Stimulated activated CD4-positive, alpha-beta T cell treated with anti-CD3 and anti-CD28 coated beads, Interleukin-1b, Interleukin-23, amount 100 ng/mL, for 1 hour (primary cell): ENCODE results near the gene FMNL2.

ENCODE experiments used
- DNase-seq, 2 donors: peaks; one replicate each; pipeline ENCODE4 v3.0.0-alpha.2; 2020; ENCODE audit warnings: low read depth in 2 of 2

The FMNL2 gene

GRCh38 chr2:152555048-152555447 lies 220.1 kb downstream of the FMNL2 start:
- no peak for DNase-seq

GRCh38 chr2:152556506-152556905 lies 221.5 kb downstream of the FMNL2 start:
- DNase-seq, result no peak

DNA sequence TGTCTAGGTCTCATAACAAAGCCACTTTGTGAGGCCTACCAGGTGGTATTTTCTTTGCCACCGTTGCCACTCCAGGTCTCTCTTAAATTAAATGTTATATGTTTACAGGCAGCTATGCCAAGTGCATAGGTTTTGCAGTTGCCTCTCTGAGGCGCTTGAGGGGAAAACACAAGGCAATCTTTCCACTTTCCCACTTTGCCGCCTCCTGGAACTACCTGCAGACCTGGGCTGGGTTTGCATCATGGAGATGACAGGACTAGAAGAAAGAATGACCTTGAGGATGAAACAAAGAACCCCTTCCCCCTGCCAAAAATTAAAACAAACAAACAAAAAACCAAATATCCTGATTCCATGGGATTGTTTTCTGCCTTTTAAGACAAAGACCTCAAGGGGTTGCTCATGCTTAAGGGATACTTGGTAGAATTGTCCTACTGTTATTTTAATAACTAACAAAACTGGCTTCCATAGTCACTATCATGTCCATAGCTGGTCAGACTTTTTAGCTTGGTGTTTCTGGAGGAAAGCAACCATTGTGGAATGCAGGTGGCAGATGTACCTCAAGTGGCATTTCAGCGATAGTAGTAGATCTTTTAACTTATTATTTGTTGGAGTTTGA lies 222.4 kb downstream of the FMNL2 start:
- DNase-seq, result no peak

- DNase-seq, result no peak
These were observed 223.4 kb downstream of the FMNL2 start for GRCh38 chr2:152558158-152558984.

GRCh38 chr2:152559008-152559407 lies 224.0 kb downstream of the FMNL2 start:
- no peak for DNase-seq

DNA sequence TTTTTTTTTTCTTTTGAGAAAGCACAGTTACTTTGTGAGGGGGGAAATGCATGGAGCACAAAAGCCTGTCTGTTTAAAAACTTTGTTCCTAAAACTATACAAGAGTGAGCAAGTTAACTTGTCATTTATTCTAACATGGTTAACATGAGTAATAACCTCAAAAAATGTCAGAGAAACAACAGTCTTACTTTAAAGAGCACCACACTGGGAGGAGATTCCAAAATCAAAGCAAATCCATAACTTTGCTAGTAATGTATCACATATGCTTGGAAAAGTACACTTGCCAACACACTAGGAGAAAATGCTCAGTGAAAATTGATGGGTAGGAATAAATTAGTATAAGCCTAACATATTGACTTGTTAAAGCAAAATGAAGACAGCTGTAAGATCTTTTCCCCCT lies 225.2 kb downstream of the FMNL2 start:
- no peak for DNase-seq

- no peak for DNase-seq
These were observed 226.1 kb downstream of the FMNL2 start for GRCh38 chr2:152560873-152561595.

DNA sequence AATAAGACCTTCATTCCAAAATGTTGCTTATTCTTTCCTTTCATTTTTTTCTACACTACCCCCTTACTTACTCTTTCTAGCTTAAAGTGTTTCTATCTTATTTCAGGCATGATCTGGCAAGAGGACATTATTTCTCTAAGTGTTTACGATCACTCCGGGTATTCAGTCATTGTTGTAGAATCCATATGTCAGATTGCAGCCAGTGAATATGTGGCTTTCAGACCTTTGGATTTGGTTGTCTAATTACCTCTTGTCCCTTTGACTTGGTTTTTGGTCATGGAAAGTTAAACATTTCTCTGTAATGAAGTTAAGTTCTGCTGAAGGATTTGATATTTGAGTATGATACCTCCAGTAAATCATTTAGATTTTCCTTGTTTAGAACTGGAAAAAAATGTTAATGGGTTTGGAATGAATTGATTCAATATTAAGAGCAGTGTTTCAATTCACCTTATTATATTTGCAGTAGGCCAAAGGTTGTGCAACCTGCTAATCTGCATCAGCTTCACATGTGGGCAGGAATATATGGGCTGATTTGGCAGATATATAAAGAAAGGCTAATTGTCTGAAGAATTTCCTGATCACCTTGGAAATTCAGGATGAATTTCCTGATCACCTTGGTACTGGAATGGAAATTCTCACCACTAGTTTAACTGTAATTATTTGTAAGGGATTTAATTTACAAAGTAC lies 227.4 kb downstream of the FMNL2 start:
- DNase-seq, result no peak

DNA sequence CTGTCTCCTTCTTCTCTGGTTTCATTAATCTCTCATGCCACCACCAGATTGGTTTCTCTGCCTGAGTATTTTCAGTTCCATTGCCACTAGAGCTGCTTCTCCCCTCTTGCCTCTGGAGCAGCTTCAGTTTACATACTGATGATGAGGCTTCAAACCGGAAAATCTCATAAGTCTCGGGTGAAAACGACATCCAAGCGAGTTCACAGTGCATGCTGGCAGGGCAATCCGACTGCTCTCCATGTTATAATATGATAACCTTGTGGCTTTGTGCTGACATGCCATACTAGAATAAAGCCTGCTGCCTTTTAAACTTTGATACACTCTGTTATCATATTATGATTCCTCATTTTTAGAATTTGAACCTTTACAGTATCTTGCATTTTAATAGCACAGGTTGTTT lies 228.8 kb downstream of the FMNL2 start:
- DNase-seq, result no peak

DNA sequence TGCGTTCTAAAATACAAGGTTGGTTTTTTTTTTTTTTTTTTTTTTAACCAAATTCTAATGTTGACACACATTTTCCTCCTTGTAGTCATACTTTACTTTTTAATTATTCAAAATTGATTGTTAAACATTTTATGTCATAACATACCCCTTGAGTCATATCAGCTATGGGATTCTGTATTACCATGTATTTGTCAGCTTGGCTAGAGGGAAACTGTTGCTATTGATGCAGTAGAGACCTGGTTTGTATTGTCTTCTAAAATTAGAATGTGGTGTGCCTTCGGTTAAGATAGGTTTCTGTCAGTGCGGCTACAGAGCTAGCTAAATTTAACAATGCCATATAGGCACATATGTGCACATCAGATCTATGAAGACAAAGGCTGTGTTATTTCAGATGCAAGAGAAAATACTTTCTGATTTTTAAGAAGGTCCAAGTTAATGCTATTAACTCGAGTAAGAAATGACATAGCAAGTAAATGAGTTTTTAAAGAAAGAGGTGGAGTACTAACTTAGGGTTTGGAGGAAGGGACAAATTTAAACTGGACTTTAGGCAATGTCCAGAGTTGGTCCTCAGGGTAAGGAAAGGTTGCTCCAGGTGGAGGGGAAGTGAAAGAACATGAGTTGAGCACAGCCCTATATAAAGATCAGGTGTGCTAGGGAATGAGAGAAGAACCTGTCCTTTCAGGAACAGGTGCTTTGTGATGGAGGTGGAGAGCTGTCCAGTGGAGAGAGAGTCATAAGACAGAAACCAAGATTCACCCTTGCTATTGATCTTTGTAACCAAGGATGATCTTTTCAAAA lies 230.0 kb downstream of the FMNL2 start:
- no peak for DNase-seq

DNA sequence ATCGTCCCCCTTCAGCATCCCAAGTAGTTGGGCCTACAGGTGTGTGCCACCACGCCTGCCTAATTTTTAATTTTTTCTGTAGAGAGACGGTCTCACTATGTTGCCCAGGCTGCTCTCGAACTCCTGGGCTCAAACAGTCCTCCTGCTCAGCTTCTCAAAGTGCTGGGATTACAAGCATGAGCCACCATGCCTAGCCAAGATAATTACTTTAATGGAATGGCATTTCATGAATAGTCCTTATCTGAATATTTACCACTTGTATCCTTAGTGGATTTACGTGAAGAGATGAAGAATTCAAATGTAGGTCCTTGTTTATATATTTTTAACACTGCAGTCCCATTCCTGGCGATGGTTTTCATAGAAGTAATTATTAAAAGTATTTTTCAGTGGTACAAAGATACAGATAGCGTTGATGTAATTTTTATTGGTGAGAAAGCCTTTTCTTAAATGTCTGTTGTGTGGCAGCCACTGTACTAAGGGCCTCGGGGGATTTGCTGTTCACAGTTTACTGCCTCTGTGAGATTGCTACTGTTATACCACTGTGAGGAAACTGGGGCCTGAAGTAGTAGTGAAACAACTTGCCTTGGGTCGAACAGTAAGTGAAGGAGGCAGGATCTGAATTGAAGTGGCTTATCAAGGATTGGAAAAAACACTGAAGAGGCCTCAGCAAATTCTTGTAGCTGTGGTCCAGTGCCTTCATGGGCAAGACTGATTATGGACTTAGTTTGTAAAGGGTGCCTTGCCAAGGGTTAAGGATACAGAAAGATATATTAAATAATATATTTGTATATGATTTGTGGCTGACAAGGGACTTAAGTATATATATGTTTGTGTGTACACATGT lies 231.1 kb downstream of the FMNL2 start:
- no peak for DNase-seq

GRCh38 chr2:152566728-152567069 lies 231.7 kb downstream of the FMNL2 start:
- DNase-seq, result no peak

DNA sequence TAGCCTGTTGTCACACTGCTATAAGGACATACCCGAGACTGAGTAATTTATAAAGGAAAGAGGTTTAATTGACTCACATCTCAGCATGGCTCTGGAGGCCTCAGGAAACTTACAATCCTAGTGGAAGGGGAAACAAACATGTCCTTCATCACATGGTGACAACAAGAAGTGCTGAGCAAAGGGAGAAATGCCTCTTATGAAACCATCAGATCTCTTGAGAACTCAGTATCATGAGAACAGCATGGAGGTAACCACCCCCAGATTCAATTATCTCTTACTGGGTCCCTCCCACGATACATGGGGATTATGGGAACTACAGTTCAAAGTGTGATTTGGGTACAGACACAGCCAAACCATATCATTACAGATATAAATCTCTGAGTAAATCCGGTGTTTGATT lies 233.6 kb downstream of the FMNL2 start:
- no peak for DNase-seq

DNA sequence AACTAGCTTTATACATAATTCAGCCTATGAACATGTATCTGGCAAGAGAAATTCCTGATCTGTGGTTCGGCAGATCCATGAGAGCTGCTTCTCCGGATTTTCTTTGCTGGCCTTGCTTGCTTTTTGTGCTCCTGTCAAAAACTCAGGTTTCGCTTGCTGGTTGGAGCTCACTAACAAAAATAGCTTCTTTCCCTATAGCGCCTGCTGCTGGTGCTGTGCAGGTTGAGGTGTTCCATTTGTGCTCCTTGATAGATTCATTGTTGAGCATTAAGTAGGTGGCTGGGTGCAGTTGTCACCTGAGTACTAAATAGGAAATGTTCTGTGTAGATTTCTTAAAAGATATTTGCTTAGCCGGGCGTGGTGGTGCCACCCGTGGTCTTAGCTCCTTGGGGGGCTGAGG lies 234.2 kb downstream of the FMNL2 start:
- DNase-seq, result no peak

DNA sequence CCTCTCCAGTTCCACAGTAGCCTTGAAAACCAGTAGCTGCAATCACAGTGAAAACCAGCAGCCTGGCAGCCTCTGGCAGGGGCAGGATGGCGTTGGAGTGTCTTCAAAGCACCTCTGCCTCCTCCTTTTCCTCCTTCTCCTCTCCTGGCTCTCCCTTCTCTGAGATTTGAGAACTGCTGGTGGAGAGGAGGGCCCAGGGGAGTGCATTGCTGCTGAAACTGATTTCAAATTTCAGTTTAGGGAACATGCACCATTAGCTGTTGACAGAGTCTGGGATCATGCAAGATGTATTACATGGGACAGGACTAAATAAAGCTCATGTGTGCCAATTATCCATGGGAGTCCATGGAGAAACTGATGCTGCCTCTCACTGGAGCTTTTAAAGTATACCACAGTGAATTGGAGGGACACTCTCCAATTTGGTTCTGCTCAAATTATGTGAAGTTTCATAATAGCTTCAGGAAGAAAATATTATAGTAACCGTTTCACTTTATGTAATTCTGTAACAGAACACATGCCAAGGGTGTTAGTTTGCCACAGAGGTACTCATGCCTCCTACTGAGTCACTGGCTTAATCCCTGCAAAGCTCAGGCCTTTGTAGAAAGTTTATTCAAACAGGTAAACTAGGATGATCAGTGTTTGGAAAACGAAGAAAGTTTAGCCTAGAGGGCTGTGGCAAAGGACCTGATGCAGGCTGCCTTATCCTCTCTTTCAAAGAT lies 236.2 kb downstream of the FMNL2 start:
- DNase-seq, result no peak

DNA sequence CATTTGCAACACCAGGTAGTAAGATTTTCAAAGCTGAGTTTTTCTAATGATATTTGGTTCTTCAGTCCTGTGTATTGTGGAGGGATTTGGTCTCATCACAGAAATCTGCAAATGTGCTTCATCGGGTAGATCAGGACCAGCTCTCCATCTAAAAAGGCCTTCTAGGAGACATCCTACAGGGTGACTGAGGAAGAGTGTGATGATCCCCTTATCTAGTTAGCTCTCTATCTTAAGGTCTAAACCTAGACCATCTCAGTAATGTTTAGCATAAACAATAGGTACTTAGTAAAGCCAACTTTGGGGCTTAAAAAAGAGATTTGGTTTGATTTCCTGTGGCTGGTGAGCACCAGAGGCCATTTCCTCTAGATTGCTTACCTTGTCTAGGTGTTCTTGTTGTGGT lies 237.1 kb downstream of the FMNL2 start:
- DNase-seq, result no peak

- DNase-seq, result no peak
These were observed 238.2 kb downstream of the FMNL2 start for GRCh38 chr2:152573168-152573567.

GRCh38 chr2:152577579-152577978 lies 242.6 kb downstream of the FMNL2 start:
- no peak for DNase-seq

GRCh38 chr2:152578573-152578972 lies 243.6 kb downstream of the FMNL2 start:
- DNase-seq, result no peak

GRCh38 chr2:152580714-152581113 lies 245.7 kb downstream of the FMNL2 start:
- DNase-seq, result no peak
